ENCODE measurements around the gene RPUSD1.
"Not testable (repeated sequence)": the region's sequence is repeated elsewhere in the genome, so short reads cannot be mapped to it uniquely, and the experiment has no call there.

The RPUSD1 gene, protein sequence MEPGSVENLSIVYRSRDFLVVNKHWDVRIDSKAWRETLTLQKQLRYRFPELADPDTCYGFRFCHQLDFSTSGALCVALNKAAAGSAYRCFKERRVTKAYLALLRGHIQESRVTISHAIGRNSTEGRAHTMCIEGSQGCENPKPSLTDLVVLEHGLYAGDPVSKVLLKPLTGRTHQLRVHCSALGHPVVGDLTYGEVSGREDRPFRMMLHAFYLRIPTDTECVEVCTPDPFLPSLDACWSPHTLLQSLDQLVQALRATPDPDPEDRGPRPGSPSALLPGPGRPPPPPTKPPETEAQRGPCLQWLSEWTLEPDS

DNA sequence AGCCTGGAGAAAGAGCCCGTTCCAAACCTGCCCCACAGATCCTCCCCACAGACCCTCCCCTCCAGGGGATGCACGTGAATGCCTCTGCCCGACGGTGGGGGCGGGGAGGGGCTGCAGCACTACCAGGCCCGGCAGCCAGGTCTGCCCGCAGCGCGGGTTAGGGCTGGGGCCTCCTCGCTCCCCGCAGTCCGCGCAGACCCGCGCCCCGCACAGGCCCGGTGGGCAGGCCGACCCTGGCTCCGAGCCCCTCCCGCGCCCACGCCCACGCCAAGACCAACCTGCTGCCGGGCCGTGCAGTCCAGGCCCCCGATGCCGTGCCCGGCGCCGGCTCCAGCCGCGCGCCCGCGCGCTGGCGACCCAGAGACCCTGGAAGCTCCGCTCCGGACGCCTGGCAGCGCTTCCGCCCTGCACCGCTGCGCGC, at the start of gene RPUSD1:
RPUSD1 (minus strand) TSS at position 404 of the 421 bp plus-strand sequence. CDS start 644 bp downstream, outside the sequence.
- DNase-seq (ENCODE audit: low read depth, low spot score) = no peak

- not testable (repeated sequence) for DNase-seq (ENCODE audit: low read depth, low spot score)
Measured at GRCh38 chr16:836822-837221, 48.6 kb upstream of the RPUSD1 start.

DNA sequence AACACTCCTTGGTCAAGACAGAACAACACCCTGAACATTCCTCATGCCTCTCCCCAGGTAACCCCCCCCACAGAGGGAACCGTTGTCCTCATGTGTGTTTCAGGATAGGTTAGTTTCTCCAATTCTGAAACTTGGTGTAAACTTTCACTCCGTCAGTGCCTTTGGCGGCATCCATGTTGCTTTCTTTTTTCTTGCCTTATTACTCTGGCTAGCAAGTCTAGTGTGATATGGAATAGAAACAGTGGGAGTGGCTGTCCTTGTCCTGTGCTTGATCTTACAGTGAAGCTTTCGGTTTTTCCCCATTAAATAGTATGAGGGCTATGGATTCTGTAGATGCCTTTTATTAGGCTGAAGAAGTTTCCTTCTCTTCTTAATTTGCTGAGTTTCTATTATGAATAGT, 48.0 kb upstream of the RPUSD1 start:
- DNase-seq (ENCODE audit: low read depth, low spot score) = no peak

GRCh38 chr16:835373-835772, 47.2 kb upstream of the RPUSD1 start:
- no peak for DNase-seq (ENCODE audit: low read depth, low spot score)

GRCh38 chr16:833411-833810, 45.2 kb upstream of the RPUSD1 start:
- no peak for DNase-seq (ENCODE audit: low read depth, low spot score)

DNA sequence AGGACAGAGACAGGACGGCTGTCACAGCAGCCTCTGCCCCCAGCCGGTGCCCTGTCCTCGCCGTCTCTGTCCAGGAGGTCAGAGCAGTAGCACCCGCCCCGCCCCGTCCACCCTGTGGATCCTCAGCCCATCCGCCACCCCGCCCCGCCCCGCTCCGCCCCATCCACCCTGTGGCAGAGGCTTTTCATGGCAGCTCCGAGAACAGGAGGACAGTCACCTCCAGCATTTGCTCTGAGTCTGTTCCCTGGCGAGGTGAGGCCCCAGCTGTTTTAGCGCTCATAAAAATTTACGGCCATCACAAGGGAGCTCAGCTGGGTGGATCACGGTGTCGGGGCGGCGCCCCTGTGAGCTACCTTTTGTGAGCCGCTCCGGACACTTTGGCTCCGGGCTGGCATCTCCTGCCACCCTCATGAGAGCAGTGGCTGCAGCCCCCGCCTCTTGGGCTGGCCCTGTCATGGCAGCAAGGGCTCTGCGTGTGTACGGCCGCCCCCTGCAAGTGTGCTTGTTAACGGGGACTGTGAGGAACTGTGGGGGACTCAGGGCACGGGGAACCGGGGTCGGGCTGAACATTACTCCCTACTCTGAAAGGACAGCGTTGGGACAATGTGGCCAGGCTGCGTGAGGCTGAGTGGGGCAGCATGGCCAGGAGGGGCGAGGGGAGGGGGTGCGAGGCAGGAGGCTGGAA, 44.6 kb upstream of the RPUSD1 start:
- DNase-seq (ENCODE audit: low read depth, low spot score) = no peak

DNA sequence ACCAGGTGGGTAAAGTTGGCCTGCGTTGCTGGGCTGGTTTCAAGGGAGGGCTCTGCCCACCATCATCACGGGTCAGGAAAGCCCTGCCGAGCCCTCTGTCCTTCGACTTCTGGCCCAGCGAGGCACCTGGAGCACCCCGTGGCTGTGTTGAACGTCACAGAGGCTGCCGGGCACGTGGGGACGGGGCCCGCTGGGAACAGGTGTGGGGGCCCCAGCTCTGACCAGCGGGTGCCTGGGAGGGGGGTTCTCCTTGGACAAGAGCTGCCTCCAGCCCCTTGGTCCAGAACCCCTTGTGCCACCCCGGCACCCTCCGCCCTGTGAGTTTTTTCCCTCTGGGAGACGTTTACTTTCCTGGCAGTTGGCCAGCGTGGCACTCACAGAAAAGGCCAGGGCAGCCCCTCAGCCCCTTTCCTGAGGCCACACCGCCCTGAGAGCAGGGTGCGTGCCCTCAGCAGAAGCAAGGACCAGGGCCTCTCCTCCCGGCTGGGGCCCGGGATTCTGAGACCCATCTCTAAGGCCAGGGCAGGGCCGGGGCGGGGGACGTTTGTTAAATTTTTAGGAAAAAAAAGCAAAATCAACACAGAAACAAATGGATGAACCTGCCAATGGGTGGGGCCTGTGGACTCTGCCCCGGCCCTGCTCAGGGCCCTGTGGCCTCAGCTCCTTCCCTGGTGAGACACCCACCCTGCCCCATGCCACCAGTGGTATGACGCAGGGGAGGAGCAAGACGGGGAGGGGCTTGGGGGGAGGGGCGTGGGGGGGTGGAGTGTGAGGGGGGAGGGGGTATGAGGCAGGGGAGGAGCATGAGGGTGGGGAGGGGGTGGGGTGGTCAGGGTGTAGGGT, 43.6 kb upstream of the RPUSD1 start:
- no peak for DNase-seq (ENCODE audit: low read depth, low spot score)

- DNase-seq (ENCODE audit: low read depth, low spot score) = no peak
Measured at GRCh38 chr16:830871-831570, 42.8 kb upstream of the RPUSD1 start.

- no peak for DNase-seq (ENCODE audit: low read depth, low spot score)
Measured at GRCh38 chr16:830107-830870, 42.1 kb upstream of the RPUSD1 start.

DNA sequence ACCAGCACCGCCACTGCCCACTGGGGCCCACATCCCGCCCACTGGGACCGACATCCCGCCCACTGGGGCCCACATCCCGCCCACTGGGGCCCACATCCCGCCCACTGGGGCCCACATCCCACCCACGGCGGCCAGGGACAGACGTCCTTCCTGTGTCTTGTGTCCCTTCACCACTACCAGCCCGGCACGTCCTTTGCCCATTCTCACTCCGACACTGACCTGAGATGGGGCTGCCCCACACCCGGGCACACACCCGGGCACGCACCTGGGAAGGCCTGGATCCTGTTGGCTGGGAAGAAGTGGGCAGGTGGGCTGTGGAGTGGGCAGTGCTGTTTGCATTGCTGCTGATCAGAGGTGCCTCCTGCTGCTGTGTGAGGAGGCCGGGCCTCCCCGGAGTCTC, 40.7 kb upstream of the RPUSD1 start:
- DNase-seq (ENCODE audit: low read depth, low spot score) = no peak

GRCh38 chr16:827513-827912, 39.3 kb upstream of the RPUSD1 start:
- no peak for DNase-seq (ENCODE audit: low read depth, low spot score)

DNA sequence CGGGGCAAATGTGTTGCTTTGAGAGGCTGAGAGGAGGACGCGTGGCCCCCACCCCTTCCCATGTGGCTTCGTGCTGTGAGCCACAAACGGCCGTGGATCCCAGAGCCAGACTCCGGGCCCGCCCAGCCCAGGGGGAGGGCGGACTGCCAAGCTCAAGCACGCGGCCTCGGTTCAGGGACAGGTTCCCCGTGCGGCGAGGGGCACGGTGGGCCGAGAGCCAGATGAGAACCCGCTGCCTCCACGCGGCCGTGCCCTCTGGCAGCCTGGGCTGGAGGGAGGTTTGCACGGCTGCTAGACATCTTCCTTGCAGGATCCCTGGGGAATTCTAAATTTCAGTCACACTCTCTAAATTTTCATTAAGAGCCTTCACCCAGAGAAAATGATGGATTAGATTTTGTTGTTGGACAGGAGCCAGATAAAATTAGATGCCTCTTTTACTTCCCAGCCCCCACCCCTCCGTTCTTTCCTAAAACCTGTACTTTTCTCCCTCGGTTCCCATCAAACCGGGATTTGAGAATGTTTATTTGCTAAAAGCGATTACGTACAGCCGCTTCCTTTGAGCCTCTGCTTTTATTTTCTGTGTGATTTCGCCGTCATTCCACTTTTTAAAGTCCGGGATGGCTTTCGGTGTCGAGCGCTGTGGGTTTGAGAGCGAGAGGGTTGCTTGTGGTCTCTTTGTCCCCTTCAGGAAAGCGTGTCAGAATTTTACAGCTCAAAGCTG, 37.3 kb upstream of the RPUSD1 start:
- no peak for DNase-seq (ENCODE audit: low read depth, low spot score)

DNA sequence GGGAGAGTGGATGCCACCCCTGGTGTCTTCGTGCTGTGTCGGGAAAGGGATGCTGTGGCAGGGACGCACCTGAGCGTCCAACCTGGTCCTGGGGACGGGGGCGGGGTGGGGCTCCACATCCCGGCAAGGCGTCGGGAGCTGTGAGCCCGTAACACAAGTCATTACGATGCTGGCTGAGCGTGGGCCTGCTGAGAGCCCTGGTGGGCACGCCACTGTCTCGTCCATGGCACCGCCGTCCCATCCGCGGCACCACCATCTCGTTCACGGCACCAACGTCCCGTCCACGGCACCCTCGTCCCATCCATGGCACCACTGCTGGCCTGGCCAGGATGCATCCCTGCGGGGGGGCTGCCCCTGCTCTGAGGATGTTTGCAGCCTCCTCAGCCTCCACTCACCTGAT, 36.4 kb upstream of the RPUSD1 start:
- no peak for DNase-seq (ENCODE audit: low read depth, low spot score)

- no peak for DNase-seq (ENCODE audit: low read depth, low spot score)
Measured at GRCh38 chr16:824194-824593, 36.0 kb upstream of the RPUSD1 start.

DNA sequence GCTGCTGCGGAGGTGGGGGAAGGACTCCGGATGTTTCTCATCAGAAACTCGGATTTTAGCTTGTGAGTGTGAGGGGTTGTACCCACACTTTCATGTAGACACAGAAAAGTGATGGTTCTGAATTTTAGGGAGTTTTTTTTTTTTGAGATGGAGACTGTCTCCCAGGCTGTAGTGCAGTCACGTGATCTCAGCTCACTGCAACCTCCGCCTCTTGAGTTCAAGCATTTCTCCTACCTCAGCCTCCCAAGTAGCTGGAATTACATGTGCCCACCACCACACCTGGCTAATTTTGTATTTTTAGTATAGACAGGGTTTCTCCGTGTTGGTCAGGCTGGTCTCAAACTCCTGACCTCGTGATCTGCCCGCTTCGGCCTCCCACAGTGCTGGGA, 34.7 kb upstream of the RPUSD1 start:
- DNase-seq (ENCODE audit: low read depth, low spot score) = no peak

GRCh38 chr16:822174-822908, 34.2 kb upstream of the RPUSD1 start:
- no peak for DNase-seq (ENCODE audit: low read depth, low spot score)

- DNase-seq (ENCODE audit: low read depth, low spot score) = no peak
Measured at GRCh38 chr16:821751-822150, 33.6 kb upstream of the RPUSD1 start.

- DNase-seq (ENCODE audit: low read depth, low spot score) = no peak
Measured at GRCh38 chr16:820748-821147, 32.6 kb upstream of the RPUSD1 start.

- not testable (repeated sequence) for DNase-seq (ENCODE audit: low read depth, low spot score)
Measured at GRCh38 chr16:820044-820408, 31.8 kb upstream of the RPUSD1 start.

Measured in smooth muscle cell of the brain vasculature (primary cell).